HepG2 (cell line): ENCODE results near the gene VSIG10L. TPM values are rescaled to one million over a fixed set of nuclear protein-coding genes. Genes with fewer than 3 reads are reported as not detected.

Source experiments
- ARNT ChIP-seq: fragments of 450-650 bp; IDR thresholded peaks from 2 replicates; pipeline ENCODE4 v1.6.1; 2017
- FOSL1 ChIP-seq: sonication (generic); formaldehyde crosslinking; IDR thresholded peaks from 2 replicates; pipeline ENCODE4 v1.9.0; 2021; ENCODE audit warnings: missing genetic modification reagents, borderline replicate concordance
- FOXK1 ChIP-seq: sonication (generic); formaldehyde crosslinking; IDR thresholded peaks from 2 replicates; pipeline ENCODE4 v1.4.0; 2020; ENCODE audit warnings: low read depth, missing genetic modification reagents, borderline replicate concordance
- JUND ChIP-seq: sonication (generic); formaldehyde crosslinking; IDR thresholded peaks from 2 replicates; pipeline ENCODE4 v1.8.0; 2022; ENCODE audit warnings: mild to moderate bottlenecking, missing genetic modification reagents
- PITX1 ChIP-seq: sonication (generic); formaldehyde crosslinking; IDR thresholded peaks from 2 replicates; pipeline ENCODE4 v1.5.1; 2020; ENCODE audit warnings: mild to moderate bottlenecking, missing genetic modification reagents
- PRMT3 ChIP-seq: sonication (generic); formaldehyde crosslinking; IDR thresholded peaks from 2 replicates; pipeline ENCODE4 v1.8.1; 2022; ENCODE audit warnings: low read depth, mild to moderate bottlenecking, moderate library complexity, missing genetic modification reagents, borderline replicate concordance
- RAD21 ChIP-seq: fragments of 450-650 bp; formaldehyde crosslinking; IDR thresholded peaks from 2 replicates; pipeline ENCODE4 v1.5.0; 2020; ENCODE audit warnings: mild to moderate bottlenecking
- RCOR2 ChIP-seq: IDR thresholded peaks from 2 replicates; pipeline ENCODE4 v1.6.1; 2016; ENCODE audit warnings: missing biosample characterization, missing genetic modification reagents
- RFXANK ChIP-seq: IDR thresholded peaks from 2 replicates; pipeline ENCODE4 v1.6.1; 2016
- RORA ChIP-seq: sonication (generic); formaldehyde crosslinking; IDR thresholded peaks from 2 replicates; pipeline ENCODE4 v1.5.0; 2020; ENCODE audit warnings: mild to moderate bottlenecking, missing genetic modification reagents, moderate library complexity
- XRCC5 ChIP-seq: fragments of 200-400 bp; formaldehyde crosslinking; optimal IDR thresholded peaks from 2 replicates; pipeline ENCODE3; 2017; ENCODE audit warnings: mild to moderate bottlenecking, low read length
- ZEB1 ChIP-seq: IDR thresholded peaks from 2 replicates; pipeline ENCODE4 v1.6.1; 2012; ENCODE audit warnings: mild to moderate bottlenecking, low read depth, inconsistent platforms; ENCODE audit not compliant: insufficient replicate concordance
- ZFP62 ChIP-seq: sonication (generic); formaldehyde crosslinking; IDR thresholded peaks from 2 replicates; pipeline ENCODE4 v1.4.0; 2020; ENCODE audit warnings: missing genetic modification reagents
- ZNF20 ChIP-seq: sonication (generic); formaldehyde crosslinking; IDR thresholded peaks from 2 replicates; pipeline ENCODE4 v1.4.0; 2020; ENCODE audit warnings: mild to moderate bottlenecking, moderate library complexity, missing genetic modification reagents
- ZNF282 ChIP-seq: fragments of 450-650 bp; IDR thresholded peaks from 2 replicates; pipeline ENCODE4 v1.6.1; 2018; ENCODE audit not compliant: partially characterized antibody
- ZNF34 ChIP-seq: sonication (generic); formaldehyde crosslinking; IDR thresholded peaks from 2 replicates; pipeline ENCODE4 v1.4.0; 2020; ENCODE audit warnings: mild to moderate bottlenecking, missing genetic modification reagents, borderline replicate concordance
- polyA plus RNA-seq, 8 experiments: library from polyadenylated mRNA; depleted of rRNA in 3 of 8; stranded (reverse) in 7 of 8; unstranded in 1 of 8; fragments of >200 nt; fragmentation: Illumina TruSeq in 4 of 8; extraction: Trizol in 4 of 8; gene quantifications; 2 replicates each; pipeline versions ENCODE4 v1.2.1 to v1.2.3, GENCODE V29; 2011 to 2016; ENCODE audit warnings: low read depth in 4 of 8, missing spikeins in 1 of 8, mixed read lengths in 1 of 8; ENCODE audit not compliant: insufficient read depth in 1 of 8
- total RNA-seq, 5 experiments: library from RNA; depleted of rRNA; stranded (reverse); fragments of >200 nt; fragmentation: Illumina TruSeq; extraction: Trizol; gene quantifications; 2 replicates each; pipeline ENCODE4 v1.2.3, GENCODE V29; 2016; ENCODE audit warnings: low read depth in 1 of 5
- TF ChIP-seq, protein P1 (sequence below): sonication (generic); formaldehyde crosslinking; IDR thresholded peaks from 2 replicates; pipeline ENCODE4 v1.8.0; 2022; ENCODE audit warnings: missing genetic modification reagents, mild to moderate bottlenecking, moderate library complexity, borderline replicate concordance
- TF ChIP-seq, protein P2 (sequence below): sonication (generic); IDR thresholded peaks from 2 replicates; pipeline ENCODE4 v1.6.1; 2016; ENCODE audit warnings: low read depth, borderline replicate concordance
- TF ChIP-seq, protein P3 (sequence below): IDR thresholded peaks from 2 replicates; pipeline ENCODE4 v1.6.1; 2016; ENCODE audit warnings: missing genetic modification reagents, missing compliant biosample characterization
- TF ChIP-seq, protein P4 (sequence below): sonication (generic); formaldehyde crosslinking; IDR thresholded peaks from 2 replicates; pipeline ENCODE4 v1.4.0; 2020; ENCODE audit warnings: mild to moderate bottlenecking, missing genetic modification reagents
- TF ChIP-seq, protein P5 (sequence below): sonication (generic); formaldehyde crosslinking; IDR thresholded peaks from 2 replicates; pipeline ENCODE4 v1.5.0; 2020; ENCODE audit warnings: mild to moderate bottlenecking, missing genetic modification reagents
- TF ChIP-seq, protein P6 (sequence below): sonication (generic); formaldehyde crosslinking; conservative IDR thresholded peaks from 2 replicates; pipeline ENCODE4 v1.4.0; 2020; ENCODE audit warnings: missing genetic modification reagents

VSIG10L gene
- total and polyA plus RNA-seq, 2 of the 13 experiments (the other 11 are each of a cell fraction or from before 2014, with no cell fraction given): 2.7 to 8.5 TPM

DNA sequence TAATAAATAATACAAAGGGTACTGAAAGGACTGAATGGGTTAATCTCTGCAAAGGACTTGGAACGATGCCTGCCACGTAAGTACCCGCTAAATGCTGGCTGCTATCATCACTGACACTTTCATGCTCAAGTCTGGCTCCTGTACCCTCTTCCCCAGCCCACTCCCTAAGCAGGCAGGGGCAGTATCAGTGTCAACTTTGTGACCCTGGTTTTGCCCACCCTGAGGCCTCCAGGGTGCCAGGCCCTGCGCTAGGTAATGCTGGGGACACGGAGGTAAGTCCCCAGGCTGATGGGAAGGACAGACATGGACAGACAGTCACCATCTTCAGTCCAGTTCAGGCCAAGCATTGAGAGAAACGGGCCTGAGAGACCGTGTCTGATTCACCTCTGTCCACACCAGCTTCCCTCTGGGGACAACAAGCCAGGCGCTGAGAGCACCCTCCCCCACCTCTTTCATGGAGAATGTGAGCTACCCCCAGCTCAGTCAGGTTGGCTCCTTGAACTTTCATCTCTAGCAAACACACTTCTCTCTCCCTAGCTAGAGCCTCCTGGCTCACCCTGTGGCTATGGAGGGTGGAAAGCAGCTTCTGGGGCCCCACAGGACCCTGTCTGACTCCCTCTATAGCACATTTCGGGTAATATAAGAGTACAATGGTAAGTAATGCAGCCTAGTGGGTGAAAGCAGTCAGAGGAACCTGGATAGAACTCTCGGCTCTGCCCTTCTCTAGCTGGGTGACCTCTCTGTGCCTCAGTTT is 23.4 kb upstream of the VSIG10L start (continued):
- TF ChIP-seq, protein P1, sequence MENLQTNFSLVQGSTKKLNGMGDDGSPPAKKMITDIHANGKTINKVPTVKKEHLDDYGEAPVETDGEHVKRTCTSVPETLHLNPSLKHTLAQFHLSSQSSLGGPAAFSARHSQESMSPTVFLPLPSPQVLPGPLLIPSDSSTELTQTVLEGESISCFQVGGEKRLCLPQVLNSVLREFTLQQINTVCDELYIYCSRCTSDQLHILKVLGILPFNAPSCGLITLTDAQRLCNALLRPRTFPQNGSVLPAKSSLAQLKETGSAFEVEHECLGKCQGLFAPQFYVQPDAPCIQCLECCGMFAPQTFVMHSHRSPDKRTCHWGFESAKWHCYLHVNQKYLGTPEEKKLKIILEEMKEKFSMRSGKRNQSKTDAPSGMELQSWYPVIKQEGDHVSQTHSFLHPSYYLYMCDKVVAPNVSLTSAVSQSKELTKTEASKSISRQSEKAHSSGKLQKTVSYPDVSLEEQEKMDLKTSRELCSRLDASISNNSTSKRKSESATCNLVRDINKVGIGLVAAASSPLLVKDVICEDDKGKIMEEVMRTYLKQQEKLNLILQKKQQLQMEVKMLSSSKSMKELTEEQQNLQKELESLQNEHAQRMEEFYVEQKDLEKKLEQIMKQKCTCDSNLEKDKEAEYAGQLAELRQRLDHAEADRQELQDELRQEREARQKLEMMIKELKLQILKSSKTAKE (CRISPR knock-in tag): peak; percentile 51; the same call in 1 of the 2 replicates
- TF ChIP-seq FOXK1 (peak; percentile 83; the same call in 1 of the 2 replicates), PITX1 (CRISPR knock-in tag) (no peak), PRMT3 (peak; percentile 39; the same call in 1 of the 2 replicates), ZNF282 (no peak), RCOR2 (no peak), ARNT (no peak), RORA (no peak), ZNF34 (no peak), ZFP62 (CRISPR knock-in tag) (no peak), RAD21 (no peak; the same call in none of the 2 replicates), ZEB1 (peak; percentile 50), XRCC5 (no peak), FOSL1 (CRISPR knock-in tag) (no peak), RFXANK (no peak), ZNF20 (CRISPR knock-in tag) (no peak), JUND (peak; percentile 50; the same call in 1 of the 2 replicates)
- TF ChIP-seq, protein P2, sequence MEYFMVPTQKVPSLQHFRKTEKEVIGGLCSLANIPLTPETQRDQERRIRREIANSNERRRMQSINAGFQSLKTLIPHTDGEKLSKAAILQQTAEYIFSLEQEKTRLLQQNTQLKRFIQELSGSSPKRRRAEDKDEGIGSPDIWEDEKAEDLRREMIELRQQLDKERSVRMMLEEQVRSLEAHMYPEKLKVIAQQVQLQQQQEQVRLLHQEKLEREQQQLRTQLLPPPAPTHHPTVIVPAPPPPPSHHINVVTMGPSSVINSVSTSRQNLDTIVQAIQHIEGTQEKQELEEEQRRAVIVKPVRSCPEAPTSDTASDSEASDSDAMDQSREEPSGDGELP: peak; percentile 40; the same call in 1 of the 2 replicates
- TF ChIP-seq, protein P3, sequence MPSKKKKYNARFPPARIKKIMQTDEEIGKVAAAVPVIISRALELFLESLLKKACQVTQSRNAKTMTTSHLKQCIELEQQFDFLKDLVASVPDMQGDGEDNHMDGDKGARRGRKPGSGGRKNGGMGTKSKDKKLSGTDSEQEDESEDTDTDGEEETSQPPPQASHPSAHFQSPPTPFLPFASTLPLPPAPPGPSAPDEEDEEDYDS (CRISPR knock-in tag): peak; percentile 85
- TF ChIP-seq, protein P4, sequence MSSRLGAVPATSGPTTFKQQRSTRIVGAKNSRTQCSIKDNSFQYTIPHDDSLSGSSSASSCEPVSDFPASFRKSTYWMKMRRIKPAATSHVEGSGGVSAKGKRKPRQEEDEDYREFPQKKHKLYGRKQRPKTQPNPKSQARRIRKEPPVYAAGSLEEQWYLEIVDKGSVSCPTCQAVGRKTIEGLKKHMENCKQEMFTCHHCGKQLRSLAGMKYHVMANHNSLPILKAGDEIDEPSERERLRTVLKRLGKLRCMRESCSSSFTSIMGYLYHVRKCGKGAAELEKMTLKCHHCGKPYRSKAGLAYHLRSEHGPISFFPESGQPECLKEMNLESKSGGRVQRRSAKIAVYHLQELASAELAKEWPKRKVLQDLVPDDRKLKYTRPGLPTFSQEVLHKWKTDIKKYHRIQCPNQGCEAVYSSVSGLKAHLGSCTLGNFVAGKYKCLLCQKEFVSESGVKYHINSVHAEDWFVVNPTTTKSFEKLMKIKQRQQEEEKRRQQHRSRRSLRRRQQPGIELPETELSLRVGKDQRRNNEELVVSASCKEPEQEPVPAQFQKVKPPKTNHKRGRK (CRISPR knock-in tag): no peak
- TF ChIP-seq, protein P5, sequence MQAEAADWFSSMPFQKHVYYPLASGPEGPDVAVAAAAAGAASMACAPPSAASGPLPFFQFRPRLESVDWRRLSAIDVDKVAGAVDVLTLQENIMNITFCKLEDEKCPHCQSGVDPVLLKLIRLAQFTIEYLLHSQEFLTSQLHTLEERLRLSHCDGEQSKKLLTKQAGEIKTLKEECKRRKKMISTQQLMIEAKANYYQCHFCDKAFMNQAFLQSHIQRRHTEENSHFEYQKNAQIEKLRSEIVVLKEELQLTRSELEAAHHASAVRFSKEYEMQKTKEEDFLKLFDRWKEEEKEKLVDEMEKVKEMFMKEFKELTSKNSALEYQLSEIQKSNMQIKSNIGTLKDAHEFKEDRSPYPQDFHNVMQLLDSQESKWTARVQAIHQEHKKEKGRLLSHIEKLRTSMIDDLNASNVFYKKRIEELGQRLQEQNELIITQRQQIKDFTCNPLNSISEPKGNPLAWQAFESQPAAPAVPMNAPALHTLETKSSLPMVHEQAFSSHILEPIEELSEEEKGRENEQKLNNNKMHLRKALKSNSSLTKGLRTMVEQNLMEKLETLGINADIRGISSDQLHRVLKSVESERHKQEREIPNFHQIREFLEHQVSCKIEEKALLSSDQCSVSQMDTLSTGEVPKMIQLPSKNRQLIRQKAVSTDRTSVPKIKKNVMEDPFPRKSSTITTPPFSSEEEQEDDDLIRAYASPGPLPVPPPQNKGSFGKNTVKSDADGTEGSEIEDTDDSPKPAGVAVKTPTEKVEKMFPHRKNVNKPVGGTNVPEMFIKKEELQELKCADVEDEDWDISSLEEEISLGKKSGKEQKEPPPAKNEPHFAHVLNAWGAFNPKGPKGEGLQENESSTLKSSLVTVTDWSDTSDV (CRISPR knock-in tag): peak; percentile 22; the same call in 1 of the 2 replicates
- TF ChIP-seq, protein P6, sequence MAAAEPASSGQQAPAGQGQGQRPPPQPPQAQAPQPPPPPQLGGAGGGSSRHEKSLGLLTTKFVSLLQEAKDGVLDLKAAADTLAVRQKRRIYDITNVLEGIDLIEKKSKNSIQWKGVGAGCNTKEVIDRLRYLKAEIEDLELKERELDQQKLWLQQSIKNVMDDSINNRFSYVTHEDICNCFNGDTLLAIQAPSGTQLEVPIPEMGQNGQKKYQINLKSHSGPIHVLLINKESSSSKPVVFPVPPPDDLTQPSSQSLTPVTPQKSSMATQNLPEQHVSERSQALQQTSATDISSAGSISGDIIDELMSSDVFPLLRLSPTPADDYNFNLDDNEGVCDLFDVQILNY (CRISPR knock-in tag): no peak
